ENCODE data around the gene PLN.

- no peak for TF ChIP-seq CTCF (IDR thresholded peaks at IDR 0.05)
- no peak for TF ChIP-seq POLR2A (IDR thresholded peaks at IDR 0.05)
Measured at GRCh38 chr6:118554698-118555097, 6.6 kb downstream of the PLN start.

Data from body of pancreas (tissue), 4 donors.